Natural killer cell (primary cell): ENCODE data around the gene CCL21. TPM values are rescaled to one million over a fixed set of nuclear protein-coding genes. Genes with fewer than 3 reads are reported as not detected.

ENCODE experiments used
- ATAC-seq, 3 donors: fragments of 150-1000 bp in 2 of 3; fragments of 200-7000 bp in 1 of 3; cut with Tn5 transposase; 1 replicate in 1 of 3; 2 replicates in 2 of 3; pipeline ENCODE4 v1.10.0; 2021; ENCODE audit warnings: mild to moderate bottlenecking in 2 of 3, moderate library complexity in 2 of 3
- DNase-seq, 2 donors: peaks; one replicate each; pipeline versions ENCODE4 v3.0.0 to v3.0.0-alpha.2; 2013 to 2021; ENCODE audit warnings: mixed read lengths in 1 of 2
- H3K27ac ChIP-seq: one replicate; pipeline ENCODE4 v1.5.1; 2013; ENCODE audit warnings: mild to moderate bottlenecking, low read length
- H3K27me3 ChIP-seq: one replicate; pipeline ENCODE4 v1.6.1; 2013; ENCODE audit warnings: low read length; ENCODE audit not compliant: control insufficient read depth, insufficient read depth
- H3K36me3 ChIP-seq: one replicate; pipeline ENCODE4 v1.6.1; 2013; ENCODE audit warnings: low read length; ENCODE audit not compliant: control insufficient read depth, insufficient read depth
- H3K4me1 ChIP-seq: one replicate; pipeline ENCODE4 v1.6.1; 2013; ENCODE audit warnings: low read length; ENCODE audit not compliant: control insufficient read depth, insufficient read depth
- H3K4me3 ChIP-seq: one replicate; pipeline ENCODE4 v1.5.1; 2013; ENCODE audit warnings: low read length
- H3K9me3 ChIP-seq: one replicate; pipeline ENCODE4 v1.6.1; 2013; ENCODE audit warnings: low read length; ENCODE audit not compliant: control insufficient read depth, insufficient read depth
- H3K27ac Mint-ChIP-seq, 2 donors: one replicate each; pipeline ENCODE4 v1.8.0; 2022; ENCODE audit warnings: mild to moderate bottlenecking in 2 of 2, mixed read lengths in 2 of 2, moderate library complexity in 1 of 2
- H3K27me3 Mint-ChIP-seq, 2 donors: one replicate each; pipeline ENCODE4 v1.8.0; 2022; ENCODE audit warnings: low read depth in 2 of 2, mixed read lengths in 2 of 2
- H3K36me3 Mint-ChIP-seq: one replicate; pipeline ENCODE4 v1.8.0; 2022; ENCODE audit warnings: mixed read lengths
- H3K4me1 Mint-ChIP-seq, 2 donors: one replicate each; pipeline ENCODE4 v1.8.0; 2022; ENCODE audit warnings: mixed read lengths in 2 of 2
- H3K4me3 Mint-ChIP-seq: one replicate; pipeline ENCODE4 v1.8.0; 2022; ENCODE audit warnings: mild to moderate bottlenecking, moderate library complexity, mixed read lengths
- H3K9me3 Mint-ChIP-seq, 2 donors: one replicate each; pipeline ENCODE4 v1.8.0; 2022; ENCODE audit warnings: mixed read lengths in 2 of 2
- CTCF ChIP-seq: fragments of 200-600 bp; IDR thresholded peaks from one replicate; pipeline ENCODE4 v1.8.0; 2022; ENCODE audit warnings: antibody characterized with exemption
- WGBS: methylation state at CpG from one replicate; pipeline ENCODE4 v1.1.7; 2013; ENCODE audit warnings: missing lambda C conversion rate; ENCODE audit not compliant: insufficient coverage; 5-methylcytosine and 5-hydroxymethylcytosine counted together
- intact Hi-C: fragments of 100-400 bp; cut with micrococcal nuclease; formaldehyde crosslinking; loops from one replicate; pipeline ENCODE4 v1.14.2; 2022
- total RNA-seq, 4 donors: library from RNA; stranded (reverse); fragments of 120-200 nt in 1 of 4; gene quantifications; one replicate each; pipeline versions ENCODE4 v1.2.3 to v1.2.4, GENCODE V29; 2013 to 2022

The CCL21 gene
- total RNA-seq, 3 donors from 2014 or later (not counting 1 experiment from before 2014, with no cell fraction given), result not detected

GRCh38 chr9:34737677-34738260, 27.8 kb upstream of the CCL21 start:
- H3K4me1 Mint-ChIP-seq, result no peaks in the 10 kb centered on the region
- ATAC-seq, result no peak
- H3K4me3 Mint-ChIP-seq, result no peak overlapping the region
- no peak overlapping the region for H3K27ac ChIP-seq
- H3K27me3 ChIP-seq, result no peaks in the 10 kb centered on the region
- DNase-seq, result no peak
- WGBS, result 71% methylated on average over 5 of the region's 6 CpGs
- intact Hi-C loops, result no loop called here
- H3K27ac Mint-ChIP-seq, result no peak overlapping the region
- H3K4me1 ChIP-seq, result no peaks in the 10 kb centered on the region
- no peaks in the 10 kb centered on the region for H3K9me3 ChIP-seq
- no peak overlapping the region for H3K4me3 ChIP-seq
- TF ChIP-seq CTCF, result no peak
- H3K9me3 Mint-ChIP-seq, result no peaks in the 10 kb centered on the region
- no peaks in the 10 kb centered on the region for H3K36me3 Mint-ChIP-seq
- H3K27me3 Mint-ChIP-seq, result peaks cover 10 to 33% of the 10 kb centered on the region in 2 donors
- no peaks in the 10 kb centered on the region for H3K36me3 ChIP-seq

GRCh38 chr9:34734720-34735119, 24.8 kb upstream of the CCL21 start:
- no peak overlapping the region for H3K27ac ChIP-seq
- ATAC-seq (no peak), DNase-seq (no peak)
- H3K27me3 ChIP-seq, result no peaks in the 10 kb centered on the region
- H3K4me1 ChIP-seq, result no peaks in the 10 kb centered on the region
- H3K9me3 Mint-ChIP-seq, result no peaks in the 10 kb centered on the region
- no peak for TF ChIP-seq CTCF
- H3K36me3 ChIP-seq, result no peaks in the 10 kb centered on the region
- no peaks in the 10 kb centered on the region for H3K4me1 Mint-ChIP-seq
- no peak overlapping the region for H3K4me3 Mint-ChIP-seq
- H3K4me3 ChIP-seq, result no peak overlapping the region
- H3K27ac Mint-ChIP-seq, result no peak overlapping the region
- no peaks in the 10 kb centered on the region for H3K9me3 ChIP-seq
- intact Hi-C loops, result no loop called here
- H3K27me3 Mint-ChIP-seq, result peaks cover 15 to 33% of the 10 kb centered on the region in 2 donors
- no peaks in the 10 kb centered on the region for H3K36me3 Mint-ChIP-seq

GRCh38 chr9:34732886-34733285, 22.9 kb upstream of the CCL21 start:
- no peak for TF ChIP-seq CTCF
- H3K4me1 Mint-ChIP-seq, result no peaks in the 10 kb centered on the region
- H3K27ac ChIP-seq, result no peak overlapping the region
- H3K27ac Mint-ChIP-seq, result no peak overlapping the region
- H3K9me3 Mint-ChIP-seq, result no peaks in the 10 kb centered on the region
- H3K9me3 ChIP-seq, result no peaks in the 10 kb centered on the region
- no peaks in the 10 kb centered on the region for H3K36me3 Mint-ChIP-seq
- no peak overlapping the region for H3K4me3 ChIP-seq
- H3K4me3 Mint-ChIP-seq, result no peak overlapping the region
- intact Hi-C loops, result no loop called here
- WGBS, result no CpG with 5 or more reads among the region's 2 CpGs
- H3K4me1 ChIP-seq, result no peaks in the 10 kb centered on the region
- no peaks in the 10 kb centered on the region for H3K36me3 ChIP-seq
- no peak for ATAC-seq
- H3K27me3 Mint-ChIP-seq, result peaks cover 13 to 25% of the 10 kb centered on the region in 2 donors
- DNase-seq, result no peak
- no peaks in the 10 kb centered on the region for H3K27me3 ChIP-seq

GRCh38 chr9:34732478-34732877, 22.5 kb upstream of the CCL21 start:
- no peaks in the 10 kb centered on the region for H3K9me3 Mint-ChIP-seq
- Histone ChIP-seq H3K27ac (no peak overlapping the region), H3K36me3 (no peaks in the 10 kb centered on the region), H3K4me3 (no peak overlapping the region), H3K9me3 (no peaks in the 10 kb centered on the region), H3K27me3 (no peaks in the 10 kb centered on the region), H3K4me1 (no peaks in the 10 kb centered on the region)
- no peak overlapping the region for H3K4me3 Mint-ChIP-seq
- DNase-seq (no peak), ATAC-seq (no peak)
- 100% methylated on average over 1 of the region's 1 CpG for WGBS
- H3K27me3 Mint-ChIP-seq, result peaks cover 10 to 21% of the 10 kb centered on the region in 2 donors
- intact Hi-C loops, result no loop called here
- TF ChIP-seq CTCF, result no peak
- H3K4me1 Mint-ChIP-seq, result no peaks in the 10 kb centered on the region
- H3K27ac Mint-ChIP-seq, result no peak overlapping the region
- H3K36me3 Mint-ChIP-seq, result no peaks in the 10 kb centered on the region
